Colonic mucosa (tissue), 4 donors: Measurements from ENCODE around the gene EQTN. TPM values are rescaled to one million over a fixed set of nuclear protein-coding genes. Genes with fewer than 3 reads are reported as not detected.

ENCODE experiments used
- DNase-seq: peaks from one replicate; pipeline ENCODE4 v3.0.0-alpha.2; 2020
- H3K27ac ChIP-seq: fragments of 200-600 bp; one replicate; pipeline ENCODE4 v1.8.0; 2021
- H3K27me3 ChIP-seq: fragments of 200-600 bp; one replicate; pipeline ENCODE4 v1.8.0; 2021
- H3K36me3 ChIP-seq: fragments of 200-600 bp; one replicate; pipeline ENCODE4 v1.8.0; 2021
- H3K4me1 ChIP-seq: fragments of 200-600 bp; one replicate; pipeline ENCODE4 v1.8.0; 2021; ENCODE audit warnings: mild to moderate bottlenecking
- H3K4me3 ChIP-seq: fragments of 200-600 bp; one replicate; pipeline ENCODE4 v1.8.0; 2021
- H3K9ac ChIP-seq, 2 donors: one replicate each; pipeline ENCODE4 v1.7.0; 2013; ENCODE audit warnings: control low read depth in 2 of 2, low read depth in 2 of 2, low read length in 2 of 2
- H3K9me3 ChIP-seq: fragments of 200-600 bp; one replicate; pipeline ENCODE4 v1.8.0; 2021
- intact Hi-C: fragments of 100-400 bp; cut with DNase I; formaldehyde crosslinking; loops from one replicate; pipeline ENCODE4 v1.14.1; 2022
- total RNA-seq, 2 donors: library from RNA; stranded (reverse); fragmentation: NEBNext Ultra II Directional in 1 of 2; extraction: Animal tissue kit (Norgen Biotek cat#: 25700) in 1 of 2; gene quantifications; one replicate each; pipeline ENCODE4 v1.2.1, GENCODE V29; 2021
- TF ChIP-seq, protein P1 (sequence below): fragments of 200-600 bp; IDR thresholded peaks from one replicate; pipeline ENCODE4 v1.8.0; 2022; ENCODE audit warnings: antibody characterized with exemption, mild to moderate bottlenecking
- donor health status: healthy.
- donor health status: DM: no; HTN: no; CAD: no.
- donor health status: DM: no; HTN: no; CAD: no.

EQTN gene
- total RNA-seq, 2 donors from 2014 or later, result 1.0 to 1.1 TPM

DNA sequence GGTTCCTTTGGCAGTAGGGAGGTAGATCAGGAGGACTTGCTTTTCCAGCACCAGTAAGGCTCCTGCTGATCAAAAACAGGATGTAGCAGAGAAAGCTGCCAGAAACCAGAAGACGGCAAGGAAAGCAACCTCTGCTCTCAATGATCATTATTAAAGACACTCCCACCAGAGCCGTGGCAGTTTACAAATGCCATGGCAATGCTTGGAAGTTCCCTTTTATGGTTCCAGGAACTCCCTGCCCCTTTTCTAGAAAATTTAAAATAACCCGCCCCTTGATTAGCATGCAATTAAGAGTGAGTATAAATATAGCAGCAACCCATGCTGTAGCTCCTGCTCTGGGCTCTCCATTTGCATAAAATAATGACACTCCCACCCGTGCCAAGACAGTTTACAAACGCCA, 16.1 kb downstream of the EQTN start:
- no peak overlapping the region for H3K27ac ChIP-seq
- H3K36me3 ChIP-seq, result no peaks in the 10 kb centered on the region
- H3K4me1 ChIP-seq, result no peaks in the 10 kb centered on the region
- no peaks in the 10 kb centered on the region for H3K9me3 ChIP-seq
- intact Hi-C loops, result no loop called here
- no peaks in the 10 kb centered on the region for H3K27me3 ChIP-seq
- no peak for DNase-seq
- H3K4me3 ChIP-seq, result no peak overlapping the region
- TF ChIP-seq, protein P1, sequence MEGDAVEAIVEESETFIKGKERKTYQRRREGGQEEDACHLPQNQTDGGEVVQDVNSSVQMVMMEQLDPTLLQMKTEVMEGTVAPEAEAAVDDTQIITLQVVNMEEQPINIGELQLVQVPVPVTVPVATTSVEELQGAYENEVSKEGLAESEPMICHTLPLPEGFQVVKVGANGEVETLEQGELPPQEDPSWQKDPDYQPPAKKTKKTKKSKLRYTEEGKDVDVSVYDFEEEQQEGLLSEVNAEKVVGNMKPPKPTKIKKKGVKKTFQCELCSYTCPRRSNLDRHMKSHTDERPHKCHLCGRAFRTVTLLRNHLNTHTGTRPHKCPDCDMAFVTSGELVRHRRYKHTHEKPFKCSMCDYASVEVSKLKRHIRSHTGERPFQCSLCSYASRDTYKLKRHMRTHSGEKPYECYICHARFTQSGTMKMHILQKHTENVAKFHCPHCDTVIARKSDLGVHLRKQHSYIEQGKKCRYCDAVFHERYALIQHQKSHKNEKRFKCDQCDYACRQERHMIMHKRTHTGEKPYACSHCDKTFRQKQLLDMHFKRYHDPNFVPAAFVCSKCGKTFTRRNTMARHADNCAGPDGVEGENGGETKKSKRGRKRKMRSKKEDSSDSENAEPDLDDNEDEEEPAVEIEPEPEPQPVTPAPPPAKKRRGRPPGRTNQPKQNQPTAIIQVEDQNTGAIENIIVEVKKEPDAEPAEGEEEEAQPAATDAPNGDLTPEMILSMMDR, result no peak
- H3K9ac ChIP-seq, result no peak overlapping the region

- H3K4me3 ChIP-seq, result no peak overlapping the region
- H3K27ac ChIP-seq, result no peak overlapping the region
- intact Hi-C loops, result no loop called here
- H3K36me3 ChIP-seq, result no peaks in the 10 kb centered on the region
- no peaks in the 10 kb centered on the region for H3K4me1 ChIP-seq
- DNase-seq, result no peak
- TF ChIP-seq, protein P1, result no peak
- no peaks in the 10 kb centered on the region for H3K9me3 ChIP-seq
- no peak overlapping the region for H3K9ac ChIP-seq
- H3K27me3 ChIP-seq, result no peaks in the 10 kb centered on the region
Observed at GRCh38 chr9:27280249-27280648, 16.7 kb downstream of the EQTN start.

GRCh38 chr9:27279611-27280010, 17.3 kb downstream of the EQTN start:
- H3K4me3 ChIP-seq, result no peak overlapping the region
- H3K27me3 ChIP-seq, result no peaks in the 10 kb centered on the region
- no peaks in the 10 kb centered on the region for H3K9me3 ChIP-seq
- no peak overlapping the region for H3K9ac ChIP-seq
- intact Hi-C loops, result loop anchor here (5.0 kb wide), 1 partner anchor 242 kb away; no protein-coding TSS in a partner anchor
- H3K4me1 ChIP-seq, result no peaks in the 10 kb centered on the region
- no peak overlapping the region for H3K27ac ChIP-seq
- TF ChIP-seq, protein P1, result no peak
- no peaks in the 10 kb centered on the region for H3K36me3 ChIP-seq
- no peak for DNase-seq

DNA sequence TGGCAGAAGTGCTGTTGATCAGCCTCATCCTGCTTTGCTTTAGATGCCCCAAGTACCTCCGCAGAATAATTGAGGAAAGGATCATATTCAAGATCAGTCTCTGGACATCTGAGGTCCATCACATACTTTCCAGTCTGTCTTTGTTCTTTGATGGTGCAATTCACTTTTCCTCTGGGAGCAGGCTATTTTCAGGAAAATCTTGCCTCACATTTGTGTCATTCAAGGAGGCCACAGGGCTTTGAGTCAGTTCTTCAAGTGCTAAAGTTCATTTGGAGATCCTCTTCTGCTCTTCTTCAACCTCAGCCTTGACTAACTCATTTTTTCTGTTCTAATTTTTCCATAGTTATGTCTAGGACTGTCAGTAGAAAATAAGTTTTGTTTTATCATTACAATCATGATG, 18.6 kb downstream of the EQTN start:
- intact Hi-C loops, result loop anchor here (5.0 kb wide), 1 partner anchor 241 kb away; no protein-coding TSS in a partner anchor
- Histone ChIP-seq H3K4me1 (no peaks in the 10 kb centered on the region), H3K36me3 (no peaks in the 10 kb centered on the region), H3K4me3 (no peak overlapping the region), H3K9ac (no peak overlapping the region), H3K27me3 (no peaks in the 10 kb centered on the region), H3K27ac (no peak overlapping the region), H3K9me3 (no peaks in the 10 kb centered on the region)
- TF ChIP-seq, protein P1, result no peak
- no peak for DNase-seq

- peak; percentile 26 for DNase-seq
- H3K4me1 ChIP-seq, result no peaks in the 10 kb centered on the region
- no peak overlapping the region for H3K9ac ChIP-seq
- H3K27ac ChIP-seq, result no peak overlapping the region
- intact Hi-C loops, result loop anchor here (5.0 kb wide), 1 partner anchor 239 kb away; no protein-coding TSS in a partner anchor
- no peaks in the 10 kb centered on the region for H3K36me3 ChIP-seq
- H3K9me3 ChIP-seq, result no peaks in the 10 kb centered on the region
- H3K4me3 ChIP-seq, result no peak overlapping the region
- TF ChIP-seq, protein P1, result peak; percentile 77
- no peaks in the 10 kb centered on the region for H3K27me3 ChIP-seq
Observed at GRCh38 chr9:27276193-27277030, 20.5 kb downstream of the EQTN start.
